ENCODE data around the gene ACSF3. TPM values are rescaled to one million over a fixed set of nuclear protein-coding genes. Genes with fewer than 3 reads are reported as not detected.
"Not testable (repeated sequence)": the region's sequence is repeated elsewhere in the genome, so short reads cannot be mapped to it uniquely, and the experiment has no call there.

The ACSF3 gene
- total RNA-seq, 1 donor from 2014 or later: 32.0 TPM

GRCh38 chr16:89063768-89064320, 29.8 kb upstream of the ACSF3 start:
- no peaks in the 10 kb centered on the region for H3K36me3 ChIP-seq
- H3K27ac ChIP-seq: no peak overlapping the region
- DNase-seq (no peak), ATAC-seq (no peak)
- H3K4me1 ChIP-seq: no peaks in the 10 kb centered on the region
- H3K27me3 ChIP-seq: no peaks in the 10 kb centered on the region
- intact Hi-C loops (cut with DNase I): no loop called here
- H3K9me3 ChIP-seq: no peaks in the 10 kb centered on the region
- H3K4me3 ChIP-seq: no peak overlapping the region
- no peak for TF ChIP-seq CTCF (IDR thresholded peaks at IDR 0.05)

- Histone ChIP-seq H3K4me3 (no peak overlapping the region), H3K27me3 (no peaks in the 10 kb centered on the region), H3K9me3 (no peaks in the 10 kb centered on the region), H3K27ac (no peak overlapping the region), H3K36me3 (no peaks in the 10 kb centered on the region), H3K4me1 (no peaks in the 10 kb centered on the region)
- intact Hi-C loops (cut with DNase I): no loop called here
- ATAC-seq: peak; percentile 4
- no peak for DNase-seq
- no peak for TF ChIP-seq CTCF (IDR thresholded peaks at IDR 0.05)
Observed at GRCh38 chr16:89064606-89065457, 28.8 kb upstream of the ACSF3 start.

- no peaks in the 10 kb centered on the region for H3K27me3 ChIP-seq
- intact Hi-C loops (cut with DNase I): no loop called here
- DNase-seq: no peak
- no peaks in the 10 kb centered on the region for H3K9me3 ChIP-seq
- H3K36me3 ChIP-seq: no peaks in the 10 kb centered on the region
- H3K4me3 ChIP-seq: no peak overlapping the region
- no peak for TF ChIP-seq CTCF (IDR thresholded peaks at IDR 0.05)
- ATAC-seq: no peak
- H3K27ac ChIP-seq: no peak overlapping the region
- no peaks in the 10 kb centered on the region for H3K4me1 ChIP-seq
Observed at GRCh38 chr16:89065458-89065822, 28.2 kb upstream of the ACSF3 start.

GRCh38 chr16:89066721-89067120, 26.9 kb upstream of the ACSF3 start:
- Histone ChIP-seq H3K36me3 (no peaks in the 10 kb centered on the region), H3K4me1 (no peaks in the 10 kb centered on the region), H3K27me3 (peaks cover 2% of the 10 kb centered on the region), H3K27ac (no peak overlapping the region), H3K9me3 (no peaks in the 10 kb centered on the region), H3K4me3 (no peak overlapping the region)
- intact Hi-C loops (cut with DNase I): no loop called here
- ATAC-seq (no peak), DNase-seq (no peak)
- no peak for TF ChIP-seq CTCF (IDR thresholded peaks at IDR 0.05)

- DNase-seq: no peak
- ATAC-seq: no peak
- no peak for TF ChIP-seq CTCF (IDR thresholded peaks at IDR 0.05)
- Histone ChIP-seq H3K27me3 (peaks cover 14% of the 10 kb centered on the region), H3K4me1 (no peaks in the 10 kb centered on the region), H3K27ac (no peak overlapping the region), H3K4me3 (no peak overlapping the region), H3K36me3 (no peaks in the 10 kb centered on the region), H3K9me3 (no peaks in the 10 kb centered on the region)
- intact Hi-C loops (cut with DNase I): no loop called here
Observed at GRCh38 chr16:89067677-89068443, 25.8 kb upstream of the ACSF3 start.

- intact Hi-C loops (cut with DNase I); H3K27ac ChIP-seq; H3K4me3 ChIP-seq; ATAC-seq; DNase-seq; H3K9me3 ChIP-seq; H3K4me1 ChIP-seq; H3K36me3 ChIP-seq: not testable (repeated sequence)
- peaks cover 16% of the 10 kb centered on the region for H3K27me3 ChIP-seq
Observed at GRCh38 chr16:89068814-89069616, 24.6 kb upstream of the ACSF3 start.

Data from upper lobe of right lung (tissue), 1 donor.